Activated T-cell treated with anti-CD3 and anti-CD28 coated beads, Interleukin-2, amount 50 U/mL, for 1 hour (primary cell): ENCODE data around the gene HHIPL1.
"Not testable (repeated sequence)": the region's sequence is repeated elsewhere in the genome, so short reads cannot be mapped to it uniquely, and the experiment has no call there.

Experiments used
- DNase-seq: peaks from one replicate; pipeline ENCODE4 v3.0.0-alpha.2; 2020

The HHIPL1 gene

GRCh38 chr14:99636487-99636886, 8.4 kb upstream of the HHIPL1 start:
- DNase-seq, result no peak

DNA sequence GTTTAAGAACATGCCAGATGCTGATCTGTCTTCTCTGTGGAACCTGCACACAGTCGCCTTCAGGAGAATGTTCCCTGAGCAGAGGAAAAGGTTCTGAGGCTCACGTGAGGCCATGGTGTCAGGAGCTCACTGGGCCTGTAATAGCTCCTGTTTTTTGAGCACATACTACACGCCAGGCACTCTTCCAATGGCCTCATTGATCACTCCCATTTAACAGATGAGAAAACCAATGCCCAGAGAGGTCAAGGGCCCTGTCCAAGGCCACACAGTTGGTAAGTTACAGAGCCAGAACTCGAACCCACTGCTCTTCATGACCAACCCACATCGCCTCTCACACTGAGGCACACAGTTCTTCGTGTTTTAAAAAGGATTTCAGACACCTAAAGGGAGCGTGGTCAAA, 7.3 kb upstream of the HHIPL1 start:
- DNase-seq, result no peak

GRCh38 chr14:99642771-99643170, 2.2 kb upstream of the HHIPL1 start:
- not testable (repeated sequence) for DNase-seq

DNA sequence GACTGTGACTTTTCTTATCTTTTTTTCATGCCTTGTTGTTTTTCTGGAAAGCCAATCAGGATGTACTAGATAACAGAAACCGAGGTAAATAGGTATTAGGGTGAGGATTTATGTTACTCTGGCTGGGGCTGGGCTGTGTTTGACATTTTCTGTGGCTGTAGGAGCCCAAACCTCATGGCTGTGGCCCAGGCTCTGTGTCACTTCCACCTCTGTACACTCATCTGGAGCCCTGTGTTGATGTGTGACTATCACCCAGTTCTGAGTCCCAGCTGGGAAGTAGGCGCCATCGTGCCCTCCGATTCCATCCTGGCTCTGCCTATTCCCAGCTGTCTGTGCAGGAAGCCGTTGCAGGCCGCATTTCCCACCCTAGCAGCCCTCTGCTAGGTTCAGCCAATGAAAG, 1.6 kb upstream of the HHIPL1 start:
- no peak for DNase-seq

DNA sequence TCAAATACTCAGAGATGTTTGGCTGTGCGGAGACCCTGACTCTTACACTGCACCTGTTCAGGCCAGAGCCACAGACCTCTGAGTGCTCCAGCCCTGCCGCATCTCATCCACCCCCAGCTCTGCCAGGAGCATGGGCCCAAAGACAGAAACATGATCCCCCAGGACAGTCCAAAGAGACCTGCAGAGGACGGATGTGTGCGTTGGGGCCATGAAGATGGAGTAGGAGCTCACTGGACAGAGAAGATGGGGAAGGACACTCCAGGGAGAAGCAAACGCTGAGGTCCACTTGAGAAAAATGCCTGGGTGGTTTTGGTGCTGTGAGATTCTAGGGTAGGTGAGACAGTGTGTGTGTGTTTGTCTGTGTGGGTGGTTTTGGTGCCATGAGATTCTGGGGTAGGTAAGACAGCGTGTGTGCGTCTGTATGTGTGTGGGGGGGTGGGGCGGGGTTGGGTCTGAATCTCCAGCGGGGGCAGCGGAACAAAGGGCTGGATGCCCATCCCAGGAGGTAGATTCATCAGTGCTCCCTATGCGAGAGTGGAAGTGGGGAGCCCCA, 818 bp upstream of the HHIPL1 start:
- DNase-seq, result no peak

GRCh38 chr14:99645545-99646505, 896 bp downstream of the HHIPL1 start:
- DNase-seq, result no peak

DNA sequence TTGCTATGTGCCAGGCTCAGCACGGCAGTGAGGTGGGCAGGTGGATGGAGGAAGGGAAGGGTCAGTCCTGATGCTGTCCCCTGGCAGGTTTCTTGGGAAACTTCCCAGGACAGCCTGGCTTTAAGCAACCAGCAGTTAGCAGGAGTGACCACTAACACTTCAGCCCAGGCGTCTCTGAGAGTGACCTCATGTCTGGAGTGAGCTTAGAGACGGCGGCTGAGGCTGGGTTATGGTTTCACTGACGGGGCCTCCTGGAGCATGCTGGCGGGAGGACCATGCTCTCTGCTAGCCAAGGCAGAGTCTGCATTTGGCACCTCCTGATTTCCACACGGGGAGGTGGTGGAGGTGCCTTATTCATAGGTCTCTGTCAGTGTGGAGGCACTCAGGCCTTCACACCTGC, 2.5 kb downstream of the HHIPL1 start:
- DNase-seq, result no peak

- DNase-seq, result no peak
Observed at GRCh38 chr14:99648027-99648784, 3.3 kb downstream of the HHIPL1 start.

GRCh38 chr14:99649219-99649618, 4.3 kb downstream of the HHIPL1 start:
- no peak for DNase-seq

DNA sequence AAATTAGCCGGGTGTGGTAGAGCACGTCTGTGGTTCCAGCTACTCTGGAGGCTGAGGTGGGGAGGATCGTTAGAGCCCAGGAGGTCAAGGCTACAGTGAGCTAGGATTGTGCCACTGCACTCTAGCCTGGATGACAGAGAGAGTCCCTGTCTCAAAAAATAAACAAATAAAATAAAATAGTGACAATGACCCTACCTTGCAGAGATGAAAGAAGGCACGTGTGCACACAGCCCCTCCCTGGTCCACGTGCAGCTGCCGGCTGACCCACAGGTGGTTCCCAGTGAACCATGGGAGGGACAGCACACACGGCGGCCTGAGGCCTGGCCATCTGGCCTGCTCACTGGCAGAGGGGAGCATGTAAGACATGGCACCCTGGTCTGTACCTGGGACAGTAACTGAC, 4.7 kb downstream of the HHIPL1 start:
- no peak for DNase-seq

DNA sequence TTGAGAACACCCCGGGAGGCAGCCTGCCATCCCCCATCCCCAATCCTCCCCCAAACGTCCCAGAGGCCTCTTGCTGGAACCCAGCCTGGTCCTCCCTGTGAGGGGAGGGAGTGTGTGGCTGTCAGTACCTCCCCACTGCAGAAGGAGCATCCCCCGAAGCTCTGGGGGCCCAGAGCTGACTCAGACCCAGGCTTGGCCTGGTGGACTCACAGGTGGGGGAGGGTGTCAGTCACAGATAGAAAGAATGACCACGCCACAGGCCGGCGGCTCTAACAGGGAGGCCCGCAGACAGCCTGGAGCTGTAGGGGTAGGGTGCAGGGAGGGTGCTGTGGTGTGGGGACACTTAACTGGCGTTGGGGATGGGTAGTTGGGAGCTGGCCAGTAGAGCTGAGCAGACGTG, 5.3 kb downstream of the HHIPL1 start:
- DNase-seq, result no peak

GRCh38 chr14:99651953-99652746, 7.2 kb downstream of the HHIPL1 start:
- DNase-seq, result no peak

DNA sequence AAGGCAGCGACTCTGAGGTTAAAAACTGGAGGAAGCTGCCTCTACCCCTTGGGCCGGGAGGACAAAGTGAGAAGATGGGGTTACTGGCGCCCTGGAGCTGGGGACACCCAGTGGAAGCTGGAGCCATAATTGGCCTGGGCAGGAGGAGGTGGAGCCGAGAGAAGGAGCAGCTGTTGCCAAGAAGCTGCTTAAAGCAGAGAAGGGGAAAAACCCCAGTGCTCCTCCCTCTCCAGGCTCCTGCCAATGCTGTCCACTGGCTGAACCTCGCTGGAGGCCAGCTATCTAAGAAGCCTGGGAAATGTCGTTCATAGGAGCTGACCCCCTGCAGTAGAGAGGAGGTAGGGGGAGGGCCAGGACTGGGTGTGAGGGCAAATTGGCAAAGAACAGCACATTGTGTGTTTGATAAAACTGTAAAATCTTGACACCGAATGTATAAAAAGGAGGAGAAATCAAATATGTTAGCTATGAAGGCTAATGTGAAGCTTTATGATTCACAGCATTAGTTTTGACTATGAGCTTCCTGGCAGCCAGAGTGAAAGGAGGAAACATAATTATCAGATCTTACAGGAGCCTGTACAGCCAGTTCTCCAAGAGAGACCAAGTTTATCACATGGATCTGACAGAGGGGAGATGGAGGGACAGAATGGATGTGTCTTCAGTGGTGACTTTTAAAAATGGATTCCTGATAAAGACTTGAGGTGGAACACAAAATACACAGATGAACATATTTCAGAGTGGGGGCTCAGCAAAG, 9.5 kb downstream of the HHIPL1 start:
- no peak for DNase-seq

DNA sequence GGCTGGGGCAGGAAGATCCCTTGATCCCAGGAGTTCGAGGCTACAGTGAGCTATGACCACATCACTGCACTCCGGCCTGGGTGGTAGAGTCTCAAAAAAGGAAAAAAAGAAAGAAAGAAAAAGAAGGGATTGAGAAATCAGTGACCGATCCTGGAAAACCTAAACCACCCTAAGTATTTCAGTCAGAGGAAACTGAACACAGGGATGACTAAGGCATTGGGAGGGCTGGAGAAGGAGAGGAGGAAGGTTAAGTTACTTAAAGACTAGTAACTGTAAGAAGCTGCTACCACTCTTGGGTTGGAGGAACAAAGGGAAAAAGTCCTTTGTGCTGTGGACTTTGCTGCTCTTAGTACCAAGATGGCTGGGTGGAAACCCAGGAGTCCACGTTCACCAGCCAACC, 10.6 kb downstream of the HHIPL1 start:
- DNase-seq, result no peak

DNA sequence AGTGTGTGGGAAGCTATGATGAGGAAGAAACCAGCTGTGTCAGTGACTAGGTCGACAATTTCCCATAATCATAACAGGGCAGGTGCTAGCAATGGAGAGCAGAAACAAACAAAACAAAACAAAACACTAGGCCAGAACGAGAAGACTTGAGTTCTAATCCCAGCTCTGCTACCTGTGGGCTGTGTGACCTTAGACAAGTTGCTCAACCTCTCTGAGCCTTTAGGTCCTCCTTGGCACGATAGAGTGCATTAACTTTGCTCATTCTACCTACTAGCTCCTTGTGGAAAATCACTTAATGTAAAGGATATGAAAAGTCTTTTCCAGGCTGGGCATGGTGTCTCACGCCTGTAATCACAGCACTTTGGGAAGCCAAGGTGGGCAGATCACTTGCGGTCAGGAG, 11.2 kb downstream of the HHIPL1 start:
- DNase-seq, result no peak

DNA sequence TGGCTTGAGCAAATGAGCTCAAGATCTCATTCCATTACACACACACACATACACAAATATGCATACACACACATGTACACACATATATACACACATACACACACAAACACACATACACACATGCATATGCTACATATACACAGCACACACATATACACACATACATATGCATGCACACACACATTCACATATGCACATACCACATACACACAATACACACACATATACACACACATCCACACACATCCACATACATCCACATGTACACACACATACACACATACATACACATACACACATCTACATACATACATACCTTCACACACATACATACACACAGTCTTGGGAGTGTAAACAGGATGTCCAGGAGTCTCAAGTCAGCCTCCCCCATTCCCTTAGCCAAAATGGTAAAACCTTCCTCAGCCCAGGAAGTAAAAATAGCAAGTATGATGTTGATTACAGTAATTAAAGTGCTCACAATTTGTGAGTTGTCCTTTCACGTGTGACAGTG, 12.8 kb downstream of the HHIPL1 start:
- DNase-seq, result no peak

GRCh38 chr14:99658218-99658845, 13.4 kb downstream of the HHIPL1 start:
- DNase-seq, result no peak

- DNase-seq, result no peak
Observed at GRCh38 chr14:99659333-99659741, 14.4 kb downstream of the HHIPL1 start.

- no peak for DNase-seq
Observed at GRCh38 chr14:99660006-99660566, 15.2 kb downstream of the HHIPL1 start.

DNA sequence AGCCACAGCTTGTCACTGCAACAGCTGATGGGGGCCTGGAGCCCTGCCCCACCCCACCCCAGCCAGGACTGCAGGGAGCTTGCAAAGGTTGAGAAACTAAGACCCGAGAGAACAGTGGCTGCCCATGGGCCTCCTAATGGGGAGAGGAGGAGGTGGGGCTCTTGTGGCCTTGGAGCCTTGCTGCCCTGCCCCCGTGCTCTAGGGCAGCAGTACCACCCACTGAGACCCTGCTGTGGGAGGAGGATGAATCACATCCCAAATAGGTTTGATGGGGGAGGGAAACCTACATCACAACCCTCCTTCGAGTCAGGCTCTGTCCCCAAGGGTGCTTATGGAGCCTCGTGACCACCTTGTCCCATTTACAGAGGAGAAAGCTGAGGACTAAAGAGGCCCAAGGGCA, 15.9 kb downstream of the HHIPL1 start:
- DNase-seq, result no peak

DNA sequence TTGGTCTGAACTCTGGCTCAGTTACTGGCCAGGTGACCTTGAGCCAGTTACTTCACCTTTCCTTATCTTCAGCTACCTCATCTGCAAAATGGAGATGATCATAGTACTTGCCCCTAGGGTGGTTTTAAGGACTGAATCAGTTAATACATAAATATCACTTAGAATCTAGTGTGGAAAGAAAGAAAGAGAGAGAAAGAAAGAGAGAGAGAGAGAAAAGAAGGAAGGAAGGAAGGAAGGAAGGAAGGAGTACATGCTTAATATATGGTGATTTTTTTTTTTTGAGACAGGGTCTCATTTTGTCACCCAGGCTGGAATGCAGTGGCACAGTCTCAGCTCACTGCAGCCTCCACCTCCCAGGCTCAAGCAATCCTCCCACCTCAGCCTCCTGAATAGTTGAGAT, 16.3 kb downstream of the HHIPL1 start:
- DNase-seq, result not testable (repeated sequence)
